GM12801 (cell line): ENCODE results near the gene ZNF789.

Source experiments
- CTCF ChIP-seq: IDR thresholded peaks from one replicate; pipeline ENCODE4 v1.5.1; 2011; ENCODE audit warnings: control low read depth; ENCODE audit not compliant: insufficient read length; ENCODE audit errors: extremely low read depth

Gene ZNF789

DNA sequence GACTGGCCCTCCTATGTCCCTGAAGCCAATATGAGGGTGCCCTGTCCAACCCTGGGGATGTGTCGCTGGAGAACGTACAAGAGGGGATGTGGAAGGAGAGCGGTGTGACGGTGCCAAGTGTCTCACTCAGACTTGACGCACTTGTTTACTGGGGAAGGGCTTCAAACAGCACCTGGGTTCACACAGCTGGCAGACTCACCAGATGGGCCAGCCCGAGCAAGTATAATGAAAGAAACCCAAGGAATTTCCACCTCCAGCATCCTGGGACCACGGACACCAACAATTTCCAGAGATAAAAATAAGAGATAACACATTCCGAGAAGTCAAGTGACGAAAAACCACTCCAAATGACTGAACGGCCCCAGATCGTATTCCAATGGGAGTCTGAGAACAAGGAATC is 12.0 kb upstream of the ZNF789 start:
- no peak for TF ChIP-seq CTCF

- TF ChIP-seq CTCF: no peak
Measured at GRCh38 chr7:99461221-99461620, 11.5 kb upstream of the ZNF789 start.

DNA sequence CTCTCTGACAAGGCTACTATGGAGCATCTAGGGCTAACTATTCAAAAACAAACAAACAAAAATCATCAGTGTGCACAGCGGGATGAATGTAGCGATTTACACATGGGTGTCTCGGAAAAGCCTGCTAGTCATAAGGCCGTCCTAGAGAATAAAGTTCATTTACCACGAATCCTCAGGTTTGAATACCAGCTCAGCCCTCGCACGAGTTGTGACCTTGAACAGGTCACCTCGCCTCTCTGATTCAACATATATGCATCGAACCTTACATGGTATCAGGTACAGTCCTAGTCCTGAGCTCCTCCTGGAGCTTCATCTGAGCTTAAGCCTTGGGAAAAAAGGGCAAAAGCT is 7.3 kb upstream of the ZNF789 start:
- no peak for TF ChIP-seq CTCF

DNA sequence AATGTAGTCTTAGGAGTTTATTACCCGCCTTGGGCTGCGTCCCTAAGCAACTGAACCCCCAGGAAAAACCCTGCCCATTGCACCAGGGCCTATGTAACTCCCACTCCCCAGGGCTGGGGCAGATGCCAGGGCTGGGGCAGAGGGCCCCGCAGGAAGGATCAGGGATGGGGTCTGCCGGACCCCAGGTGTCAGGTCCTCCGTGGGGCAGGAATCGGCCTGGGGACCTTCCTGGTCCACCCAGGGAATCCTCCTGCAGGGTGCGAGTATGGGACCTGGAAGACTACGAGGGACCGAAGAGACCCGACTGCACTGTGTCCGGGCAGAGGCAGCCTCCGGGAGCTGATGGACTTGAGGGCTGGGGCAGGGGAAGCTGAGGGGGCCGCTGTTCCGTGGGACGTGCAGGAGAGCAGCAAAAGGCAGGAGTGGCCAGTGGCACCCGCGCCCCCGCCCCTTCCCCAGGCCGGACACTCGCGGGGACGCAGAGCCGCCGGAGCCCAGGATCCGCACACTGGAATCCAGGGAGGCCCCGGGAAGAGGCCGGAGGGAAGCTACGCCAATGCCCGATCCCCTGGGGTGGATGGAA is 4.3 kb upstream of the ZNF789 start:
- no peak for TF ChIP-seq CTCF

DNA sequence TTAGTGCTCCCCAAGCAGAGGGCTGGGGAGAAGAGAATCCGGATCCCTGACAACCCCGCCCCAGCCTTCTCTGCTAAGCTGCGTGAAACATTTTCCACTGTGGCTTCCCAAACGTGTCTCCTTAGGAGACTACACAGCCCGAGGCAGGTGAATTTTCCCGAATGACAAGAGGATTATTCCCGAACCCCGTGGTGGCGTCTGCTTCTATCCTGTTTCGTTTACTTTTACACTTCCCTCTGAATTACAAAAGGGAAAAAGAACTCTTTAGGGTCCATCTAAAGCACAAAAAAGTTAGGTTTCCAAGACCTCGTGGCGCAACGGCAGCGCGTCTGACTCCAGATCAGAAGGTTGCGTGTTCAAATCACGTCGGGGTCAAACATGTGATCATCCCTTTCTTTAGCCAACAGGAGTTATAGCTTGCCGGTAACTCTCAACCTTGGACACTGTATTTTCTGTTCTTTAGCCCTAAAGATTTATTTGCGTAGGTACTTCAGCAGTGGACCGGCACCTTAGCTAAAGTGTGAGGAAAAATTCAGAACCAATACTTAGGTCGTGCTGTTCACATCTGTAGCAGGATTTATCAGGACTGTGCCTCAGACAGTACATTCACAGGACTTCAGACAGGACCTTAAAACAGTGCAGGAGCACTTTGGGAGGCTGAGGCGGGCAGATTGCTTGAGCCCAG is 3.2 kb upstream of the ZNF789 start:
- TF ChIP-seq CTCF: no peak

GRCh38 chr7:99473315-99473596 is 566 bp downstream of the ZNF789 start:
- no peak for TF ChIP-seq CTCF

DNA sequence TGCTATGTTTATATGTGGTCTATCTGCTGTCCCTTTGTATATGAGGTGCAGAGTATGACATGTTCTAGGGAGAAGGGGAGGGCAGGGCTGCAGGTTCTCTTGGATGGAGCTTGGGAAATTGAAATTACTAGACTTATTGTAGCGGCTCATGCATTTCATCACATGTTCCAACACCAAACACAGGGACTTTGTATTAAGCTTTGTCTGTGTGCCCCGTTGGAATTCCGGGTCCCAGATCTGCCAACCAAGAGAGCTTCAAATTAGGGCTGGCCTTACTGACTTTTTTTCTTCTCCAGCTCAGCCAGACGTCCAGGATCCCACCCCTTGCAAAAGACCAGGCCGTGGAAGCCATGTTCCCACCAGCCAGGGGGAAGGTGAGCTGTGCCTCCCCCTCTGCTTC is 3.4 kb downstream of the ZNF789 start:
- TF ChIP-seq CTCF: no peak
